Measurements from ENCODE around the gene MGRN1.

The MGRN1 gene

DNA sequence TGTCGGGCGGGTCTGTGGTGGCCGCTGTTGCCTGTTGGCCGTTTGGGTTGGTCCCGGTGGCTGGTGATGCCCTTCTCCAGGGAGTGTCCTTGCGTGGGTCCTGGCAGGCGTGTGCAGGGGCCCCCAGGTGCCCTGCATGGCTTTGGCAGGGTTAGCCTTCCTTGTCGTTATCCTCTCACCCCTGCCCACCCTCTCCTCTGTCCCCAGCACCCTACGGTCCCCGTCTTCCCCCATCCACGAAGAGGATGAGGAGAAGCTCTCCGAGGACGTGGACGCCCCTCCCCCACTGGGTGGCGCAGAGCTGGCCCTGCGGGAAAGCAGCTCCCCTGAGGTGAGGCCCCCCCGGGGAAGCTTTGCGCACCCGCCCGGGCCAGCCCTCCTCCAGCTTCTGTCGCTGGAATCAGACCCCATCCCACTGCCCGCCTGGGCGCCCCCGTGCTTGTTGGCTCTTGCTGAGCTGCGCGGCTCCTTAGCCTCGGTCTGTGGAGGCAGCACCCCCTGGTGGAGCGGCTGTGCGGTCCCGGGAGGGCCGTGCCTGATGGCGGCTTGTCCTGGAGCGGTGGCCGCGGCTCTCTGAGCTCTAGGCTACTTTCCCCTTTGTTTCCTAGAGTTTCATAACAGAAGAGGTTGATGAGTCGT, 58.1 kb downstream of the MGRN1 start:
- Histone ChIP-seq H3K27me3 (ENCODE audit: control insufficient read depth, insufficient read depth, low read length) (no peaks in the 10 kb centered on the region), H3K9ac (ENCODE audit: low read depth, low read length) (no peak overlapping the region), H3K9me3 (replicated peaks; ENCODE audit: low read length) (no peaks in the 10 kb centered on the region), H3K4me1 (ENCODE audit: control insufficient read depth, insufficient read depth, low read length) (no peaks in the 10 kb centered on the region), H3K4me2 (ENCODE audit: low read length) (no peak overlapping the region), H3K36me3 (ENCODE audit: insufficient read depth, low read length) (peaks cover 36% of the 10 kb centered on the region), H3K4me3 (ENCODE audit: low read length) (no peak overlapping the region)

DNA sequence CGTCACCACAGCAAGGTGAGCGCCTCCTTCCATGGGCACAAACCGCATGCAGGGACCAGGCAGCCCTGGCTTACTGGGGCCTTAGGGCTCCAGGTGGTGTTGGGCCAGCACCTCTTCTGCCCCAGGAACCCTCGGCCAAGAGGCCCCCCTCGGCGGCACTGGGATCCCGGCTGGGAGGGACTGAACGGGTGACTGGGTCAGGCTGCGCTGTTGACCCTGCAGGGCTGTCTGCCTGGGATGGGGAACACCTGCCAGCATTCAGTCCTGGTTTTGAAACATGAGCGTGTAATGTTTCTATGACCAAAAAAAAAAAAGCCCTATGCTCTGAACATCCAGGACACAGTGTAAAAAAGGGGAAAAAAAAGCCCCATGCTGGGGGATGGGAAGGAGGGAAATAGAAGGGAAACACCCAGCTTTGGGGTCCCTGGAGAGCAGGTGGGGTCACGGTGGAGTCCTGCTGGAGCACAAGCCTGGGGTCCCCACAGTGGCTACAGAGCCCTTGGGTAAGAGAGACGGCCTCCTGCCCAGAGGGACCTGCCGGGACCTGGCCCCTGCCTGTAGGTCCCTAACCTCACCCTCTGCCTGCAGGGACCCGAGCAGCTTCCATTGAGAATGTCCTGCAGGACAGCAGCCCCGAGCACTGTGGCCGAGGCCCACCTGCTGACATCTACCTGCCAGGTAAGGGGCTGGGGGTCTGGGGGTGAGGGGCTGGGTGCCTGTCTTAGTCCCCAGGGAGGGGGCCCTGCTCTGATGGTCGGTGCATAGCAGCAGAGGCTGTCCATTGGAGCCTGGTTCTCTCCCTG, 58.8 kb downstream of the MGRN1 start:
- H3K4me1 ChIP-seq (ENCODE audit: control insufficient read depth, insufficient read depth, low read length): no peaks in the 10 kb centered on the region
- no peak overlapping the region for H3K4me2 ChIP-seq (ENCODE audit: low read length)
- peaks cover 38% of the 10 kb centered on the region for H3K36me3 ChIP-seq (ENCODE audit: insufficient read depth, low read length)
- H3K27me3 ChIP-seq (ENCODE audit: control insufficient read depth, insufficient read depth, low read length): no peaks in the 10 kb centered on the region
- H3K4me3 ChIP-seq (ENCODE audit: low read length): no peak overlapping the region
- H3K9ac ChIP-seq (ENCODE audit: low read depth, low read length): no peak overlapping the region
- no peaks in the 10 kb centered on the region for H3K9me3 ChIP-seq (replicated peaks; ENCODE audit: low read length)

DNA sequence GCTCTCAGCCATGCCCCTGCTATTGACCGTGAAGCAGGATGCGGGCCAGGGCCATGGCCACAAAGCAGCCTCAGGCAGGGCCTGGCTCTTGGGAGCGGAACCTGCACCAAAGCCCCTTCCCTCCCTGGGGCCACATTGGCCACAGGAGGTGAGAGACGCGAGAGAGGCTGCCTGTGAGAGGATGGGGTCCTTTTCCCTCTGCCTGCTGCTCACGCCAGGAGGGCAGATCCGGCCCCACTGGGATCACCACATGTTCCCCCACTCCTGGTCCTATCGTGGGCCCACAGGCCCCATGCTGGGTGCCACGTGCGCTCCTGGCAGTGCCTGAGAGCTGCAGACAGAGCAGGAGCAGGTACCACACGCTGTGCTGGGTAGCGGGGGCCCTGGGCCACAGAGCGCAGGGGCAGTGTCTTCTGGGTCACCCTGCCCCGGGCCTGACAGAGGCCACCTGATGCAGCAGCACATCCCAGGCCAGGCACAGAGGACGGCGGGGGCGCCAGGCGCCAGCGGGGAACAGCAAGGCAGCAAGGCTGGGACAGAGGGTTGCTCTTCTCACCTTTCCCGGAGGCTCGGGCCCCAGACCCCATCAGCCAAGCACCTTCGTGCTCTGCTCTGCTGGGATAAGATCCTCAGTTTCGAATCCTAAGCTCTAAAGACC, 59.6 kb downstream of the MGRN1 start:
- no peaks in the 10 kb centered on the region for H3K27me3 ChIP-seq (ENCODE audit: control insufficient read depth, insufficient read depth, low read length)
- no peaks in the 10 kb centered on the region for H3K9me3 ChIP-seq (replicated peaks; ENCODE audit: low read length)
- H3K4me1 ChIP-seq (ENCODE audit: control insufficient read depth, insufficient read depth, low read length): no peaks in the 10 kb centered on the region
- H3K4me2 ChIP-seq (ENCODE audit: low read length): no peak overlapping the region
- H3K36me3 ChIP-seq (ENCODE audit: insufficient read depth, low read length): peaks cover 42% of the 10 kb centered on the region
- no peak overlapping the region for H3K9ac ChIP-seq (ENCODE audit: low read depth, low read length)
- H3K4me3 ChIP-seq (ENCODE audit: low read length): no peak overlapping the region

DNA sequence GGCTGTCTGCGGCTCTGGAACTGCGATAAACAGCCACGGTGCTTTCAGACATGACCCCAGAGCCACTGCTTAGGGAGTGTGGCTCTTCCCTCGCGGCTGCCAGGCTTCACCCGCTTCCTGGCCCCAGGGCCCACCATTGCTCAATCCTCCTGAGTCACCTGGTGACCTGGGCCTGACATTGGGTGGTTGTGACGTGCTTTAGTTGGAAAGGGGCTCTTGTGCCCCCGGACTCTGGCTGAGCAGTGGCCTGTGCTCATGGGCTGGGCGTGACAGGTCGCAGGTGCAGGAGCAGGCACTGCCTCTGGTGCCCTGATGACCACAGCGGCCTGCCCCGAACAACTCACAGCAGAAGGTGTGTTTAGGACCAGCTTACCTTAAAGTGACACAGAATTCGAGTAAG, 60.1 kb downstream of the MGRN1 start:
- Histone ChIP-seq H3K4me1 (ENCODE audit: control insufficient read depth, insufficient read depth, low read length) (no peaks in the 10 kb centered on the region), H3K36me3 (ENCODE audit: insufficient read depth, low read length) (peaks cover 43% of the 10 kb centered on the region), H3K9me3 (replicated peaks; ENCODE audit: low read length) (no peaks in the 10 kb centered on the region), H3K27me3 (ENCODE audit: control insufficient read depth, insufficient read depth, low read length) (no peaks in the 10 kb centered on the region), H3K4me2 (ENCODE audit: low read length) (no peak overlapping the region), H3K4me3 (ENCODE audit: low read length) (no peak overlapping the region), H3K9ac (ENCODE audit: low read depth, low read length) (no peak overlapping the region)

DNA sequence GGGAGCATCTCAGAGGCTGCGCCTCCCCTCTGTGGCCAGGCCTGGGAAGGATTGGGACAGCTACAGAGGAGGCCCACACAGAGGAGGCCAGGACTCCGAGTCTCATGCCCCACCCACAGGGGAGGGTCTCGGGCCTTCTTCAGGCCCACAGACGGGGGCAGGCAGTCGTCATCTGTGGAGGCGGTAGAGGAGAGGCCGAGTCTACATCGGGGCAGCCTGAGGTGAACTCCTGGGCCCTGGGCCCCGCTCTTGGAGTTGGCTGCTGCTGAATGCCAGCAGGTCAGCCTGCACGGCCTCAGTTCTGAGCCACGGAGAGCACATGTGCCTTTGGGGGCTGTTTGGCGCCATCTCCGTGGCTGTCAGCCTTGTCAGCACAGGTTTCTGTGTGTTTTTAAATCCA, 60.7 kb downstream of the MGRN1 start:
- Histone ChIP-seq H3K27me3 (ENCODE audit: control insufficient read depth, insufficient read depth, low read length) (no peaks in the 10 kb centered on the region), H3K36me3 (ENCODE audit: insufficient read depth, low read length) (peaks cover 43% of the 10 kb centered on the region), H3K4me2 (ENCODE audit: low read length) (no peak overlapping the region), H3K4me1 (ENCODE audit: control insufficient read depth, insufficient read depth, low read length) (no peaks in the 10 kb centered on the region), H3K9me3 (replicated peaks; ENCODE audit: low read length) (no peaks in the 10 kb centered on the region), H3K9ac (ENCODE audit: low read depth, low read length) (no peak overlapping the region), H3K4me3 (ENCODE audit: low read length) (no peak overlapping the region)

DNA sequence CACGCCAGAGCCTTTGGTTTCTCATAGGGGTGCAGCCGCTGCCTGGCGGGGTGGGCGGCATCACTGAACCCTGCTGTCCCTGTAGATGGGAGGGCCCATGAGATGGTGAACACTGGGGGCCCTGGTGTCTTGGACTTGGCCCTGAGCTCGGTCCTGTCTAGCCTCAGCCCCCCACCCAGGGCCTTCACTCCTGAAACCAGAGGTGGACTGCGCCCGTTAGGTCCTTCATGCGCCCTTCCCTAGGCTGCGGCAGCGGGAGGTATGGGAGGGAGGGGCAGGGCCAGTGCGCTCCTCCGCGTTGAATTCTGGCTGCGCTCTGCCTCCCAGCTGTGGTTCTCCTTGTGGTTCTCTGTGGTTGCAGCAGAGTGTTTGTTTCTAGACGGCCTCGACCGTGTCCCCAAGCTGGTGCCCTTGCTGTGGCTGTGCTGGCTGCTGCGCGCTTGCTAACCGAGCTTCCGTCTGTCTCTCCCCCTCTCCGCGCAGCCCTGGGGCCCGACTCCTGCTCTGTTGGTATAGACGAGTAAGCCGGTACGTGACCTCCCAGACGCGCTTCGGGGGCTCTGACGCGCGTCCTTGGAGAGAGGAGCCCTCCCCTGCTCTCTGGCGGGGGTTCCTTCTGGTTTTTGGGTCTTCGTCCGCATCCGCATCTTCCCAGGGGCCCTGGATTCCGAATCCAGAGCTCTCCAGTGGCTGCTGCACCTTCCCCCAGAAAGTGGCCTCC, 61.3 kb downstream of the MGRN1 start:
- no peaks in the 10 kb centered on the region for H3K27me3 ChIP-seq (ENCODE audit: control insufficient read depth, insufficient read depth, low read length)
- H3K4me2 ChIP-seq (ENCODE audit: low read length): no peak overlapping the region
- H3K4me3 ChIP-seq (ENCODE audit: low read length): no peak overlapping the region
- no peak overlapping the region for H3K9ac ChIP-seq (ENCODE audit: low read depth, low read length)
- peaks cover 43% of the 10 kb centered on the region for H3K36me3 ChIP-seq (ENCODE audit: insufficient read depth, low read length)
- H3K4me1 ChIP-seq (ENCODE audit: control insufficient read depth, insufficient read depth, low read length): no peaks in the 10 kb centered on the region
- no peaks in the 10 kb centered on the region for H3K9me3 ChIP-seq (replicated peaks; ENCODE audit: low read length)

DNA sequence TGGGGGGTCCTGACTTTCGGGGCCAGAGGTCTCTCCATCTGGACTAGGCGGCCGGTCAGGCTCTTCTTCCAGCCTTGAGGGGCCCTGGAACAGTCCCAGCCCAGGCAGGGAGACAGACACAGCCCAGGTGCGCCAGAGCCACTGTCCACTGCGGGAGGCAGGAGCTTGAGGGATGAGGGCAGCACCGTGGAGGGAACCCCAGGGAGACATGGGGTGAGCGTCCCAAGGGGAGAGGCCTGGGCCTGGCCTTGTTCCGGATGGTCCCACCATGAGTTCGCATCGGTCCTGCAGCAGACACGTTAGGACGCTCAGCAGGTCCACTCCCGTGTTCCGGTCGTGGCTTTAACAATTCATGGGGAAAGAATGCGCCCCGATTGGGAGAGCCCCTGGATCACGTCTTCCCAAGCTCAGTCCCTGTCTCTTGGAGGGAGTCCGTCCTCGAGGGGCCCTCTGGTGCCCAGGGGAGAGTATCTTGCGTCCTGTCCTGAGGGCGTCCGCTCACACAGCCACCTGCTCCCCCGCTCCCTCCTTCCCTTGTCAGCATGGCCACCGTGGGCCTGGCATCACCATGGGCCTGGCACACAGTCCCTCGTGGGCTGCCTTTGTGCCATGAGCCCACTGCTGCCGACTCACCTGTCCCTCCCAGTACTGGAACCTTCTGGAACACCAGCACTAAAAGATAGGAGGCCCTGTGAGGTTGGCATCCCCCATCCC, 62.0 kb downstream of the MGRN1 start:
- Histone ChIP-seq H3K9ac (ENCODE audit: low read depth, low read length) (no peak overlapping the region), H3K4me3 (ENCODE audit: low read length) (no peak overlapping the region), H3K9me3 (replicated peaks; ENCODE audit: low read length) (no peaks in the 10 kb centered on the region), H3K36me3 (ENCODE audit: insufficient read depth, low read length) (peaks cover 40% of the 10 kb centered on the region), H3K27me3 (ENCODE audit: control insufficient read depth, insufficient read depth, low read length) (no peaks in the 10 kb centered on the region), H3K4me2 (ENCODE audit: low read length) (no peak overlapping the region), H3K4me1 (ENCODE audit: control insufficient read depth, insufficient read depth, low read length) (no peaks in the 10 kb centered on the region)

DNA sequence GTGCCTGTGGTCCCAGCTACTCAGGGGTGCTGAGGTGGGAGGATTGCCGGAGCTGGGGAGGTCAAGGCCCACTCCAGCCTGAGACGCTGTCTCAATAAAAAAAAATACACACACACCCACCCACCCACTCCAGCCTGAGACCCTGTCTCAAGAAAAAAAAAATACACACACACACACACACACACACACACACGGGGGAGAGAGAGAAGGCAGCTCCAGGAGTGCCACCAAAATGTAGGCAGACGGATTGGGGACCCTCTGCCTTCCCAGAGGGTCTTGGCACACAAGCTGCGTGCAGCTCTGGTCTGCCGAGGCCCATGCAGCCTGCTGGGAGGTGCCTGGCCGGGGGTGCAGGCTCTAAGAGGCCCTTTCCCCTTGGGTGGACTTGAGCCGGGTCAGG, 62.8 kb downstream of the MGRN1 start:
- Histone ChIP-seq H3K4me2 (ENCODE audit: low read length) (no peak overlapping the region), H3K4me1 (ENCODE audit: control insufficient read depth, insufficient read depth, low read length) (peaks cover 4% of the 10 kb centered on the region), H3K9ac (ENCODE audit: low read depth, low read length) (no peak overlapping the region), H3K27me3 (ENCODE audit: control insufficient read depth, insufficient read depth, low read length) (no peaks in the 10 kb centered on the region), H3K4me3 (ENCODE audit: low read length) (no peak overlapping the region), H3K9me3 (replicated peaks; ENCODE audit: low read length) (no peaks in the 10 kb centered on the region), H3K36me3 (ENCODE audit: insufficient read depth, low read length) (peaks cover 35% of the 10 kb centered on the region)

DNA sequence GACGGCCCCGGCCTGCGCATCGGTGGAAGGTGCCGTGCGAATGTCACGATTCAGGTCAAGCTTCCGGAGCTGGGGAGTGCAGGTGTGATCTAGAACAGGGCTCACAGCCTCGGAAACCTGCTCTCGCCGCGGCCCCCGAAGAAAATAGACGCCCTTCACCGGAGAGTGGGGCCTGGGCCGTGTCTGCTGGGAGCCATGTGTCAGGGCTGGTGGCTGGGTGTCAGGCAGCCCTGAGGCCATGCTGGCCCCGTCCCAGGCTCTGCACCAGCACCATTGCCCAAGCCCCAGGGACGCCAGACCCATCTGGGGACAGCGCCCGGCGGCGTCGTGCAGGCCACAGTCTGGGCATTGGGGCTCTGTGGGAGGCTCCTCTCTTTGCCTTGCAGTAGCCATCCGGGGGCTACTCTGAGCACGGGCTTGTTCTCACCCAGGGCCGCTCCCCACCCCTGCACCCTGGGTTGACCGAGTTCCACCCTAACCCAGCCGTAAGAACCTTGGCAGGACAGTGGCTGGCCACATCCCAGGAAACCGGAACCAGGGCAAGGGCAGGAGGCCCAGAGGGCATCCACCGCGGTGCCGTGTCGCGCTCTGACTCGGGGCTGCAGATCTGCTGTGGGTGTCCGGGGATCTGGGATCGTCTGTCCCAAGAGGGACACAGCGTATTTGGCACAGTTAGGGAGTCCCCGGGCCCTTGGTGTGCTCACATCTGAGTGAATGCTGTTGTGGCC, 63.5 kb downstream of the MGRN1 start:
- Histone ChIP-seq H3K36me3 (ENCODE audit: insufficient read depth, low read length) (peaks cover 34% of the 10 kb centered on the region), H3K9ac (ENCODE audit: low read depth, low read length) (no peak overlapping the region)

DNA sequence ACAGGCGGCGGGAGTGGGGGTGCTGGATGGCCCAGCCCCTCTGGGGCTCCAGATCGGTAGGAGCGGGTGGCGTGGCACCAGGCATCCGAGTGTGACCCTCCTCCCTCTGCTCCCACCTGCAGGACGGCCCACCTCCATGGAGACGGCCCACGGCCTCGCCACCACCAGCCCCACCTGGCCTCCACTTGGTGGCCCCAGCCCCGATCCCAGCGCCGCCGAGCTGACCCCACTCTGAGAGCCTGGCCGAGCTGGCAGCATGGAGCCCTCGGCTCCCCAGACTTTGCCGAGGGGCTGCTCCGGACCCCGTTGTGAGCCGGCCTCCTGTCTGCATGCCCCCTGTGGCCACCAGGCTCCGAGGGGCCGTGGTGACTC, 64.0 kb downstream of the MGRN1 start:
- Histone ChIP-seq H3K9me3 (replicated peaks; ENCODE audit: low read length) (no peaks in the 10 kb centered on the region), H3K27me3 (ENCODE audit: control insufficient read depth, insufficient read depth, low read length) (no peaks in the 10 kb centered on the region), H3K36me3 (ENCODE audit: insufficient read depth, low read length) (peaks cover 28% of the 10 kb centered on the region), H3K4me1 (ENCODE audit: control insufficient read depth, insufficient read depth, low read length) (peaks cover 11% of the 10 kb centered on the region), H3K9ac (ENCODE audit: low read depth, low read length) (no peak overlapping the region), H3K4me2 (ENCODE audit: low read length) (no peak overlapping the region), H3K4me3 (ENCODE audit: low read length) (no peak overlapping the region)

More for the DNA sequence above, 63.5 kb downstream of the MGRN1 start:
- Histone ChIP-seq H3K4me1 (ENCODE audit: control insufficient read depth, insufficient read depth, low read length) (peaks cover 10% of the 10 kb centered on the region), H3K27me3 (ENCODE audit: control insufficient read depth, insufficient read depth, low read length) (no peaks in the 10 kb centered on the region), H3K4me3 (ENCODE audit: low read length) (no peak overlapping the region), H3K4me2 (ENCODE audit: low read length) (no peak overlapping the region), H3K9me3 (replicated peaks; ENCODE audit: low read length) (no peaks in the 10 kb centered on the region)
